GM23338 (cell line): ENCODE measurements around the gene RNF214. TPM values are rescaled to one million over a fixed set of nuclear protein-coding genes. Genes with fewer than 3 reads are reported as not detected.

Source experiments
- ATAC-seq: fragments of 200-7000 bp; cut with Tn5 transposase; 3 replicates; pipeline ENCODE4 v1.9.1; 2020
- DNase-seq: peaks from one replicate; pipeline ENCODE4 v3.0.0-alpha.2; 2015; ENCODE audit warnings: low spot score
- H2AFZ ChIP-seq: fragments of 200-600 bp; sonication (generic); 2 replicates; pipeline ENCODE4 v1.8.0; 2016; ENCODE audit warnings: antibody characterized with exemption, mild to moderate bottlenecking, moderate library complexity
- H3F3A ChIP-seq: fragments of 200-600 bp; sonication (generic); replicated peaks from 2 replicates; pipeline ENCODE4 v1.8.0; 2017; ENCODE audit warnings: antibody characterized with exemption, mixed run types, low read depth
- H3K27ac ChIP-seq: fragments of 200-600 bp; sonication (generic); 2 replicates; pipeline ENCODE4 v1.6.1; 2016; ENCODE audit warnings: low read depth
- H3K27me3 ChIP-seq: fragments of 200-600 bp; sonication (generic); 2 replicates; pipeline ENCODE4 v1.8.0; 2016; ENCODE audit warnings: mild to moderate bottlenecking, mixed run types, moderate library complexity; ENCODE audit not compliant: insufficient read depth
- H3K36me3 ChIP-seq: fragments of 200-600 bp; sonication (generic); 2 replicates; pipeline ENCODE4 v1.8.0; 2016; ENCODE audit warnings: mild to moderate bottlenecking; ENCODE audit not compliant: insufficient read depth
- H3K4me1 ChIP-seq: fragments of 200-600 bp; sonication (generic); 2 replicates; pipeline ENCODE4 v1.8.0; 2016; ENCODE audit warnings: mild to moderate bottlenecking, moderate library complexity; ENCODE audit not compliant: insufficient read depth
- H3K4me2 ChIP-seq: fragments of 200-600 bp; sonication (generic); 2 replicates; pipeline ENCODE4 v1.7.1; 2017; ENCODE audit warnings: mixed run types
- H3K4me3 ChIP-seq: fragments of 200-600 bp; sonication (generic); 2 replicates; pipeline ENCODE4 v1.6.1; 2016; ENCODE audit warnings: mixed run types
- H3K79me2 ChIP-seq: fragments of 200-600 bp; sonication (generic); replicated peaks from 2 replicates; pipeline ENCODE4 v1.8.0; 2017; ENCODE audit warnings: mild to moderate bottlenecking; ENCODE audit not compliant: insufficient read depth
- H3K9me2 ChIP-seq: fragments of 200-600 bp; sonication (generic); 2 replicates; pipeline ENCODE4 v1.8.0; 2017; ENCODE audit not compliant: insufficient read depth
- H4K20me1 ChIP-seq: fragments of 200-600 bp; sonication (generic); replicated peaks from 2 replicates; pipeline ENCODE4 v1.8.0; 2017; ENCODE audit warnings: mild to moderate bottlenecking; ENCODE audit not compliant: insufficient read depth
- H3K27ac Mint-ChIP-seq: 2 replicates; pipeline ENCODE4 v1.8.0; 2020; ENCODE audit warnings: inconsistent platforms, mild to moderate bottlenecking, moderate library complexity, mixed read lengths
- H3K27me3 Mint-ChIP-seq: 3 replicates; pipeline ENCODE4 v1.8.0; 2022; ENCODE audit warnings: low read depth, mild to moderate bottlenecking, moderate library complexity, mixed read lengths, inconsistent platforms; ENCODE audit not compliant: insufficient read depth, poor library complexity
- H3K36me3 Mint-ChIP-seq: 3 replicates; pipeline ENCODE4 v1.8.0; 2021; ENCODE audit warnings: low read depth, mild to moderate bottlenecking, inconsistent platforms, moderate library complexity, mixed read lengths
- H3K4me1 Mint-ChIP-seq: 3 replicates; pipeline ENCODE4 v1.8.0; 2020; ENCODE audit warnings: mild to moderate bottlenecking, inconsistent platforms, mixed read lengths
- H3K4me3 Mint-ChIP-seq: 3 replicates; pipeline ENCODE4 v1.8.0; 2021; ENCODE audit warnings: moderate library complexity, mild to moderate bottlenecking, inconsistent platforms, mixed read lengths
- H3K9me3 Mint-ChIP-seq: 3 replicates; pipeline ENCODE4 v1.8.0; 2020; ENCODE audit warnings: moderate library complexity, mild to moderate bottlenecking, inconsistent platforms, mixed read lengths
- CREB1 ChIP-seq: fragments of 250-450 bp; sonication (Bioruptor Pico); IDR thresholded peaks from 2 replicates; pipeline ENCODE4 v1.5.0; 2020; ENCODE audit warnings: low read depth, mild to moderate bottlenecking, moderate library complexity
- CTCF ChIP-seq, 2 experiments: fragments of 200-600 bp in 1 of 2; sonication (generic) in 1 of 2; conservative IDR thresholded peaks; 2 replicates each; pipeline versions ENCODE4 v1.5.1 to v1.6.1; 2016 to 2017; ENCODE audit warnings: antibody characterized with exemption in 2 of 2, low read depth in 2 of 2, mild to moderate bottlenecking in 2 of 2, moderate library complexity in 1 of 2
- ETS1 ChIP-seq: IDR thresholded peaks from 2 replicates; pipeline ENCODE4 v1.6.1; 2016; ENCODE audit warnings: antibody characterized with exemption
- EZH2 ChIP-seq: fragments of 200-600 bp; sonication (generic); IDR thresholded peaks from one replicate; pipeline ENCODE4 v1.8.0; 2017; ENCODE audit warnings: antibody characterized with exemption, mild to moderate bottlenecking, low read depth; ENCODE audit not compliant: unreplicated experiment
- EZH2phosphoT487 ChIP-seq: fragments of 200-600 bp; sonication (generic); IDR thresholded peaks from one replicate; pipeline ENCODE4 v1.8.1; 2018; ENCODE audit warnings: antibody characterized with exemption; ENCODE audit not compliant: unreplicated experiment
- JUNB ChIP-seq: IDR thresholded peaks from one replicate; pipeline ENCODE4 v1.6.1; 2016; ENCODE audit warnings: antibody characterized with exemption; ENCODE audit not compliant: unreplicated experiment
- NANOG ChIP-seq: IDR thresholded peaks from 2 replicates; pipeline ENCODE4 v1.6.1; 2016; ENCODE audit warnings: antibody characterized with exemption, borderline replicate concordance
- POLR2AphosphoS5 ChIP-seq: IDR thresholded peaks from 2 replicates; pipeline ENCODE4 v1.6.1; 2016; ENCODE audit warnings: antibody characterized with exemption, low read depth
- REST ChIP-seq: IDR thresholded peaks from one replicate; pipeline ENCODE4 v1.6.1; 2018; ENCODE audit warnings: antibody characterized with exemption; ENCODE audit not compliant: unreplicated experiment
- STAT1 ChIP-seq: IDR thresholded peaks from one replicate; pipeline ENCODE4 v1.6.1; 2016; ENCODE audit warnings: antibody characterized with exemption; ENCODE audit not compliant: unreplicated experiment
- ZNF114 ChIP-seq: fragments of 250-450 bp; sonication (Bioruptor Pico); IDR thresholded peaks from 2 replicates; pipeline ENCODE4 v1.5.0; 2020; ENCODE audit warnings: mild to moderate bottlenecking, moderate library complexity
- ZNF331 ChIP-seq: fragments of 250-450 bp; sonication (Bioruptor Pico); IDR thresholded peaks from 2 replicates; pipeline ENCODE4 v1.5.0; 2020; ENCODE audit warnings: low read depth, mild to moderate bottlenecking, moderate library complexity
- ZNF462 ChIP-seq: fragments of 250-450 bp; sonication (Bioruptor Pico); IDR thresholded peaks from 2 replicates; pipeline ENCODE4 v1.5.0; 2020; ENCODE audit warnings: mild to moderate bottlenecking, moderate library complexity
- polyA plus RNA-seq: library from polyadenylated mRNA; unstranded; fragments of >200 nt; fragmentation: Nextera tagmentation; extraction: Ambion mirVana; gene quantifications from 2 replicates; pipeline ENCODE4 v1.2.1, GENCODE V29; 2016
- total RNA-seq: library from RNA; depleted of rRNA; stranded (reverse); fragments of >200 nt; shearing (Covaris generic); gene quantifications from 2 replicates; pipeline ENCODE4 v1.2.3, GENCODE V29; 2014

RNF214 gene
- total and polyA plus RNA-seq, 2 experiments from 2014 or later: 19.4 to 28.4 TPM

GRCh38 chr11:117189191-117189940 lies 43.1 kb upstream of the RNF214 start:
- no peak overlapping the region for H3K4me3 Mint-ChIP-seq

More at GRCh38 chr11:117189191-117189940, 43.1 kb upstream of the RNF214 start:
- Mint-ChIP-seq H3K36me3 (peaks cover 4% of the 10 kb centered on the region; the same call in 2 of the 3 replicates), H3K4me1 (no peaks in the 10 kb centered on the region; the same call in 2 of the 3 replicates), H3K27ac (no peak overlapping the region), H3K27me3 (peaks cover 8% of the 10 kb centered on the region), H3K9me3 (no peaks in the 10 kb centered on the region)
- H3F3A ChIP-seq: no peaks in the 10 kb centered on the region
- H3K4me1 ChIP-seq: no peaks in the 10 kb centered on the region
- ATAC-seq: no peak
- no peak for DNase-seq
- H3K4me3 ChIP-seq: no peak overlapping the region
- no peaks in the 10 kb centered on the region for H3K79me2 ChIP-seq
- H3K27me3 ChIP-seq: no peaks in the 10 kb centered on the region
- H2AFZ ChIP-seq: no peak overlapping the region
- H3K36me3 ChIP-seq: no peaks in the 10 kb centered on the region
- TF ChIP-seq EZH2phosphoT487 (no peak), ETS1 (no peak), ZNF331 (no peak), ZNF114 (no peak), STAT1 (no peak), EZH2 (no peak), NANOG (no peak), CTCF (conservative IDR thresholded peaks at IDR 0.05; ENCODE audit: low read depth in 2 of 2) (no peak), REST (no peak), CREB1 (CRISPR knock-in tag) (no peak), ZNF462 (CRISPR knock-in tag) (no peak), JUNB (no peak), POLR2AphosphoS5 (no peak)
- no peaks in the 10 kb centered on the region for H4K20me1 ChIP-seq
- no peaks in the 10 kb centered on the region for H3K9me2 ChIP-seq
- H3K27ac ChIP-seq: no peak overlapping the region
- H3K4me2 ChIP-seq: no peak overlapping the region
